CD14-positive monocyte (primary cell): ENCODE results near the gene ZNF467. TPM values are rescaled to one million over a fixed set of nuclear protein-coding genes. Genes with fewer than 3 reads are reported as not detected.

Experiments
- DNase-seq, 3 donors: peaks; one replicate each; pipeline ENCODE4 v3.0.0-alpha.2; 2011 to 2022
- H2AFZ ChIP-seq: 2 replicates; pipeline ENCODE4 v1.6.0; 2012; ENCODE audit warnings: mild to moderate bottlenecking, low read depth, low read length, inconsistent platforms; ENCODE audit not compliant: insufficient read depth, poor library complexity, severe bottlenecking
- H3K27ac ChIP-seq, 2 donors: 1 replicate in 1 of 2; 2 replicates in 1 of 2; pipeline ENCODE4 v1.5.1; 2012 to 2013; ENCODE audit warnings: low read length in 2 of 2, control low read depth in 1 of 2, inconsistent platforms in 1 of 2, low read depth in 1 of 2, mild to moderate bottlenecking in 1 of 2
- H3K27me3 ChIP-seq, 2 donors: one replicate each; pipeline versions ENCODE4 v1.6.0 to v1.6.1; 2011 to 2013; ENCODE audit warnings: low read length in 2 of 2; ENCODE audit not compliant: control insufficient read depth in 2 of 2, insufficient read depth in 2 of 2
- H3K36me3 ChIP-seq, 2 donors: replicated peaks in 1 of 2; 1 replicate in 1 of 2; 2 replicates in 1 of 2; pipeline versions ENCODE4 v1.5.1 to v1.6.1; 2012 to 2013; ENCODE audit warnings: low read length in 2 of 2, control low read depth in 1 of 2, inconsistent platforms in 1 of 2, mild to moderate bottlenecking in 1 of 2; ENCODE audit not compliant: insufficient read depth in 2 of 2, control insufficient read depth in 1 of 2
- H3K4me1 ChIP-seq, 2 donors: 1 replicate in 1 of 2; 2 replicates in 1 of 2; pipeline versions ENCODE4 v1.5.1 to v1.6.1; 2012 to 2013; ENCODE audit warnings: low read length in 2 of 2, control low read depth in 1 of 2, inconsistent platforms in 1 of 2, mild to moderate bottlenecking in 1 of 2, moderate library complexity in 1 of 2; ENCODE audit not compliant: insufficient read depth in 2 of 2, control insufficient read depth in 1 of 2
- H3K4me2 ChIP-seq: replicated peaks from 2 replicates; pipeline ENCODE3; 2012; ENCODE audit warnings: low read length, moderate library complexity, mild to moderate bottlenecking; ENCODE audit not compliant: poor library complexity, severe bottlenecking; ENCODE audit errors: extremely low read depth
- H3K4me3 ChIP-seq, 3 experiments: fragments of 200-600 bp in 1 of 3; sonication (generic) in 1 of 3; replicated peaks in 1 of 3; 1 replicate in 2 of 3; 2 replicates in 1 of 3; pipeline ENCODE4 v1.5.1; 2011 to 2013; ENCODE audit warnings: low read length in 3 of 3, mild to moderate bottlenecking in 3 of 3, control low read depth in 2 of 3, low read depth in 2 of 3, inconsistent platforms in 1 of 3, moderate library complexity in 1 of 3
- H3K79me2 ChIP-seq: 2 replicates; pipeline ENCODE4 v1.6.0; 2012; ENCODE audit warnings: mild to moderate bottlenecking, control low read depth, inconsistent platforms, low read length, moderate library complexity; ENCODE audit not compliant: insufficient read depth
- H3K9ac ChIP-seq: 2 replicates; pipeline ENCODE4 v1.6.0; 2017; ENCODE audit warnings: low read length, mild to moderate bottlenecking; ENCODE audit not compliant: insufficient read depth, poor library complexity, severe bottlenecking
- H3K9me3 ChIP-seq, 2 donors: replicated peaks in 1 of 2; 1 replicate in 1 of 2; 2 replicates in 1 of 2; pipeline versions ENCODE4 v1.5.1 to v1.6.1; 2012 to 2013; ENCODE audit warnings: low read length in 2 of 2, control low read depth in 1 of 2; ENCODE audit not compliant: control insufficient read depth in 1 of 2, insufficient read depth in 1 of 2
- H4K20me1 ChIP-seq: 2 replicates; pipeline ENCODE4 v1.6.0; 2012; ENCODE audit warnings: mild to moderate bottlenecking, low read length, control low read depth, moderate library complexity; ENCODE audit not compliant: insufficient read depth
- H3K27ac Mint-ChIP-seq, 7 donors: one replicate each; pipeline ENCODE4 v1.8.0; 2020; ENCODE audit warnings: mild to moderate bottlenecking in 7 of 7, mixed read lengths in 7 of 7, moderate library complexity in 6 of 7, inconsistent platforms in 2 of 7
- H3K27me3 Mint-ChIP-seq, 3 donors: one replicate each; pipeline ENCODE4 v1.8.0; 2021 to 2022; ENCODE audit warnings: low read depth in 3 of 3, mild to moderate bottlenecking in 3 of 3, mixed read lengths in 3 of 3, moderate library complexity in 3 of 3, inconsistent platforms in 1 of 3
- H3K36me3 Mint-ChIP-seq, 2 donors: one replicate each; pipeline ENCODE4 v1.8.0; 2020; ENCODE audit warnings: mixed read lengths in 2 of 2, inconsistent platforms in 1 of 2, mild to moderate bottlenecking in 1 of 2
- H3K4me1 Mint-ChIP-seq: one replicate; pipeline ENCODE4 v1.8.0; 2020; ENCODE audit warnings: mild to moderate bottlenecking, mixed read lengths
- H3K4me3 Mint-ChIP-seq, 2 donors: one replicate each; pipeline ENCODE4 v1.8.0; 2020; ENCODE audit warnings: mild to moderate bottlenecking in 2 of 2, mixed read lengths in 2 of 2, moderate library complexity in 1 of 2
- H3K9me3 Mint-ChIP-seq, 7 donors: one replicate each; pipeline ENCODE4 v1.8.0; 2020 to 2022; ENCODE audit warnings: mixed read lengths in 7 of 7, mild to moderate bottlenecking in 6 of 7, moderate library complexity in 6 of 7, inconsistent platforms in 2 of 7
- CTCF ChIP-seq: fragments of 200-600 bp; IDR thresholded peaks from one replicate; pipeline ENCODE4 v1.8.0; 2022; ENCODE audit warnings: antibody characterized with exemption, mild to moderate bottlenecking
- WGBS: methylation state at CpG from one replicate; pipeline ENCODE4 v1.1.5; 2013; ENCODE audit warnings: missing lambda C conversion rate; ENCODE audit not compliant: insufficient coverage; 5-methylcytosine and 5-hydroxymethylcytosine counted together
- intact Hi-C, 2 donors: fragments of 100-400 bp; cut with micrococcal nuclease; formaldehyde crosslinking; loops; one replicate each; pipeline versions ENCODE4 v1.15.0 to v1.15.1; 2023
- polyA plus RNA-seq, 3 donors: library from polyadenylated mRNA; depleted of rRNA in 1 of 3; unstranded in 2 of 3; stranded (reverse) in 1 of 3; fragments of 300-500 nt in 2 of 3; fragments of >200 nt in 1 of 3; fragmentation: Illumina TruSeq in 2 of 3; gene quantifications; 1 replicate in 2 of 3; 2 replicates in 1 of 3; pipeline ENCODE4 v1.2.3, GENCODE V29; 2012 to 2021

Gene ZNF467
- polyA plus RNA-seq, 3 donors: 43.4 to 100 (median 52.8) TPM

GRCh38 chr7:149780056-149780455 lies 6.7 kb upstream of the ZNF467 start:
- intact Hi-C loops: no loop called here
- 100% methylated on average over 10 of the region's 17 CpGs for WGBS
- no peak for DNase-seq
- no peak overlapping the region for H3K27ac Mint-ChIP-seq
- Histone ChIP-seq H3K4me1 (peaks cover 22 to 26% of the 10 kb centered on the region in 2 donors), H3K9ac (no peak overlapping the region), H3K27me3 (no peaks in the 10 kb centered on the region), H3K4me2 (no peak overlapping the region), H3K9me3 (no peaks in the 10 kb centered on the region), H2AFZ (no peak overlapping the region), H3K27ac (no peak overlapping the region), H3K4me3 (no peak overlapping the region), H3K79me2 (no peaks in the 10 kb centered on the region), H4K20me1 (no peaks in the 10 kb centered on the region), H3K36me3 (no peaks in the 10 kb centered on the region)
- H3K9me3 Mint-ChIP-seq: peaks cover 0 to 1% (median 0%) of the 10 kb centered on the region in 7 donors
- no peak for TF ChIP-seq CTCF
- H3K4me3 Mint-ChIP-seq: no peak overlapping the region
- H3K27me3 Mint-ChIP-seq: peaks cover 0 to 7% (median 5%) of the 10 kb centered on the region in 3 donors
- peaks cover 28% of the 10 kb centered on the region for H3K4me1 Mint-ChIP-seq
- no peaks in the 10 kb centered on the region for H3K36me3 Mint-ChIP-seq

- no peaks in the 10 kb centered on the region for H3K9me3 ChIP-seq
- H3K9me3 Mint-ChIP-seq: peaks cover 0 to 1% (median 0%) of the 10 kb centered on the region in 7 donors
- peaks cover under 1 to 7% (median 5%) of the 10 kb centered on the region in 3 donors for H3K27me3 Mint-ChIP-seq
- H3K4me2 ChIP-seq: no peak overlapping the region
- H3K27ac ChIP-seq: no peak overlapping the region
- H3K4me3 Mint-ChIP-seq: no peak overlapping the region
- H3K9ac ChIP-seq: no peak overlapping the region
- no peak overlapping the region for H3K27ac Mint-ChIP-seq
- intact Hi-C loops: loop anchor here in 1 of 2 donors (10.0 kb wide), 1 partner anchor 285 kb away; the partner anchor contains the start of gene ZNF746
- TF ChIP-seq CTCF: no peak
- H3K36me3 ChIP-seq: no peaks in the 10 kb centered on the region
- H4K20me1 ChIP-seq: no peaks in the 10 kb centered on the region
- no peaks in the 10 kb centered on the region for H3K36me3 Mint-ChIP-seq
- 100% methylated on average over 4 of the region's 4 CpGs for WGBS
- no peak overlapping the region for H2AFZ ChIP-seq
- no peak overlapping the region for H3K4me3 ChIP-seq
- no peak for DNase-seq
- no peaks in the 10 kb centered on the region for H3K79me2 ChIP-seq
- no peaks in the 10 kb centered on the region for H3K27me3 ChIP-seq
- peaks cover 34% of the 10 kb centered on the region for H3K4me1 Mint-ChIP-seq
- peaks cover 28 to 32% of the 10 kb centered on the region in 2 donors for H3K4me1 ChIP-seq
These were observed 6.1 kb upstream of the ZNF467 start for GRCh38 chr7:149779502-149779805.
